GM21447 (cell line): ENCODE results near the gene VNN1.
A peak's percentile ranks its signal among the peaks of the same experiment; 100 is the strongest.
"Not testable (repeated sequence)": the region's sequence is repeated elsewhere in the genome, so short reads cannot be mapped to it uniquely, and the experiment has no call there.

Experiments used
- ATAC-seq: cut with Tn5 transposase; IDR thresholded peaks from one replicate; pipeline ENCODE4 v1.9.1; 2021; ENCODE audit not compliant: unreplicated experiment

The VNN1 gene

DNA sequence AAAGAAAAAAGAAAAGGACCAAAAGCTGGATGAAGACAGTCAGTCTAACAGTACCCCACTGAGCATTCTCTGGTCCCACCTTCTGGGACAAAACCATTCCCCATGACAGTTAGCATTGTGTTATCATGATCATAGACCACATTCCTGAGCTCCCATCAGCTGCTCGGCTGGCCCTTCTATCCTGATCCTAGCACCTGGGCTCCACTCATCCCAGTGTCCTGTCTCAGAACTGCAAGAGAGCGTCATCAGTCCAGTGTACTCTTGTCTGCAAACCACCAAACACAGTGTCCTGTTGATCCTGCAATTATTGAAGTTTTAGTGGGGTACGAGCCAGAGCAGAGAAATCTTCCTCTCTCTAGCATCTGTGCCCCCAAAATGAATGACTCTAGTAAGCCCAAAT is 38.9 kb downstream of the VNN1 start:
- no peak for ATAC-seq

DNA sequence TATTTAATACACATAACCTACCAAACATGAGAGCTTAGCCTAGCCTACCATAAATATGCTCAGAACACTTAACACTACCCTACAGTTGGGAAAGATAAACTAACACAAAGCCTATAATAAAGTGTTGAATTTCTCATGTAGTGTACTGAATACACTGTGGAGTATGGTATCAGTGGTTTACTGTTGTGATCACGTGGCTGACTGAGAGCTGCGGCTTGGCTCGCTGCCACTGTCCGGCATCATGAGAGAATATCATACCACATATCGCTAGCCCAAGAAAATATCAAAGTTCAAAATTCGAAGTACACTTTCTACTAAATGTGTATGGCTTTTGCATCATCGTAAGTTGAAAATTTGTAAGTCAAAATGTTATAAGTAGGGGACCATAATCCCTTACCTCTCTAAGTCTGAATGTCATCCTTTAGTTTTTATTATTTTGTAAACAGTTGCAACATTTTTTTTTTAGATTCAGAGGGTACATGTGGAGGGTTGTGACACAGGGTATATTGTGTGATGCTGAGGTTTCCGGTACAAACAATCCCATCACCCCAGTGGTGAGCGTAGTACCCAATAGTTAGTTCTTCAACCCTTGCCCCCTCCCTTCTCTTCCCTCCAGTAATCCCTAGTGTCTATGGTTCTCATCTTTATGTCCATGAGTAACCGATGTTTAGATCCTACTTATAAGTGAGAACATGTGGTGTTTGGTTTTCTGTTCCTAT is 40.3 kb downstream of the VNN1 start:
- ATAC-seq = no peak

DNA sequence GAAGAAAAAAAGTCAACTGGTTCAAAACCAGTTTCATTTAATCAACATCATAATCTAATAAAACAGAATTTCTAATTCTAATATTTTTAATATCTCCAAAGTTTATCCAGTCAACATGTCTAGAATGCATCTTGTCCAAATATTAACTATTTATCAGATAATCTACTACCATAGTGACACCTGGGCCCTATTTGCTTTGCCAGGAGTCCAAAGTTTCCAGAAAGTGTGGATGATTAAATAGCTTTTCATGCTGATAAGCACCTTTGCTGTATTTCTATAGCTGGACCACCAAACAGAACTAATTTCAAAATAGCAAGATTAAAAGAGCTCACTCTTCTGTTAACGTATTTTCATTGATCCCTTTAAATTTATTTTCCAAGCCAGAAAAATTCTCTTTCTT is 42.6 kb downstream of the VNN1 start:
- no peak for ATAC-seq

DNA sequence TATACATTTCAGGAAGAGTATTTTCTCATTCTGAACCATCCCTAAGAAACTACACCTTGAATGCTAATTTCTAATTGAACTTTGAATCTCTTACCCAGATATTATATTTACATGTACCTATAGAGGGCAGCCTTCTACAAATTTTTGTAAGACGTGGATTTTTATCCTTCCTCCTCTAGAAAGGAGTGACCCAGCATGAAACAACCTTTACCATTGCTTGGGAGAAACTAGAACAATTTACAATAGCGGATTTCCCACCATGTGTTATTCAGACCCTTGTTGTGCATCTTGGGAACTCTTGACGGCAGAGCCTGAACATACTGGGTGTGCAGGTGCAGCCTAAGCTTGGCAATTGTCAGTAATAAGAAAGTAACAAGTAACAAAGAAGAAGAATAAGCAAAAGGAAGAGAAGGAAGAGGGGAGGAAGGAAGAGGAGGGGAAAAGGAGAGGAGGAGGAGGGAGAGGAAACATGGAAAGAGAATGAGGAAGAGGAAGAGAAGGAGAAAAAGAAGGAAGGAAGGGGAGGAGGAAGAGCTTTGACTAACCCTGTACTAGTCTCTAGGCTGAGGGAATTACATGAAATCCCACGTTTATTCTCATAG is 44.1 kb downstream of the VNN1 start:
- peak; percentile 75 for ATAC-seq

DNA sequence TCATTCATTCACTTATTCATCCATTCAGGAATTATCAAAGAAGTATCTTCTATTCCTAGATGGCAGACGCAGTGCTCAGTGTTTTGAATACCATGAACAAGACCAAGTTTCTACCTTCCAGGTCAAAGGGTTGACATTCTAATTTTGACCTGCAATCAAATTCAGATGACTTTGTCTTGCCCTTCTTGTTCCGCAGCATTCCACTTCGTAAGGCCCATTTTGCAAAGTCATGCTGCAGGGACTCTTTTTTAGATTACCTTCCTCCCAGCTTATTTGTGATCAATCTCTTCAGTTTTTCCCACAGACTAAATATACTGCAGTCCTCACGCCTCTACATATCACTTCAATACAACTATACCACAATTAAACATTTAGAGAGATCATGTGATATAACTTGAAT is 47.7 kb downstream of the VNN1 start:
- ATAC-seq = no peak

DNA sequence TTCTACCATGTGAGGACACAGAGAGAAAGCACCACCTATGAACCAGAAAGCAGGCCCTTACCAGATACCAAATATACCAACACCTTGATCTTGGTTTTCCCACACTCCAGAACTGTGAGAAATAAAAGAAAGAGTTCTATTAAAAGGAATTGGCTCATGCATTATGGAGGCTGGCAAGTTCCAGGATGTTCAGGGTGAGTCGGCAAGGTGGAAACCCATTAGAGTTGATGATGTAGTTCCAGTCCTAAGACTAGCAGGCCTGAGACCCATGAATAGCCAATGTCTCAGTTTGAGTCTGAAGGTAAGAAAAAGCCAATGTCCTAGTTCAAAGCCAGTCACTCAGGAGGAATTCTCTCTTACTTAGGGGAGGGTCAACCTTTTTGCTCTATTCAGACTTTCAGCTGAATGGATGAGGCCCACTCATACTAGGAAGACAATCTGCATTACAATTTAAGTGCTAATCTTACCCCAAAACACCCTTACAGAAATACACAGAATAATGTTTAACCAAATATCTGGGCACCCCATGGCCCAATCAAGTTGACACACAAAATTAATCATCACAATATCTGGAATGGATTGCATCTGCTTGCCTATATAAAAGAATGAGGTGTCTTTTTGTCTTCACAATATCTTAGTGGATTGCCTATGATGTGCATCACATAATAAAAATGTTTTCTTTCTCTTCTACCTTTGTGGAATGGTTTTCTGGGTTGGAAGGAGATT is 49.4 kb downstream of the VNN1 start:
- ATAC-seq = no peak

DNA sequence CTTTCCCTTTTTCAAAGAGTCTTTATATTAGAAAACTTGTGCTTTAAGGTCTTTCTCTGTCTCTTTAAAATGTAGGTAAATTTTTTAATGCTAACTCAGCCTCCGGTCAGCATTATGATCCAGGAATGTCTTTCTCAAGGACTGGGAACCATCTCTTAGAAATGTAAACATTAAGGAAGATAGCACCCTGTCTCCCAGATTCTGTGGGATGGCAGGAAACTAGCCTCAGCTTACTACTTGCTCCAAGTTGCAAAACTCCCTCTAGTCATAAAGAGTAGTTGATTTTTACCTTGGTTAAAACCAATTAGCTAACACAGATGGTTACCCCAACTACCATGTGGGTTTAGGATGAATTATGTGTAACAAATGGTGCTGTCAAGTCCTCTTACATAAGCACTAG is 50.2 kb downstream of the VNN1 start:
- ATAC-seq = no peak

DNA sequence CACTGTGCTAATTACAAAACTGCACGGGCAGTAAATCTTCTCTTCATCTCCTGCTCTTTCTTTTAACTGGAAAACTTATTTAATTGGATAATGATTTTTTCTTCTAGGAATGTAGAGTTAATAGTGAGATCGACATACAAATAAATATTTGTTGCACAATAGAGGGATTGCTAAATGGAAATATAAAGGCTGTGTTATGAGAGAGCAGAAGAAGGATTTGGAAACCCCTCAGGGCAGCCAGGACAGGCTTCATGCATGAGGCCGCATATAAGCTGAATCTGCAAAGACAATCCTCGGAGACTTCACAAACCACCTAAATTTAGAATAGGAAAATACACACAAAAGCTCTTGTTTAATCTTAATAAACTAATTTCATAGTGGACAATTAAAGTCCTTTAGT is 51.9 kb downstream of the VNN1 start:
- no peak for ATAC-seq

DNA sequence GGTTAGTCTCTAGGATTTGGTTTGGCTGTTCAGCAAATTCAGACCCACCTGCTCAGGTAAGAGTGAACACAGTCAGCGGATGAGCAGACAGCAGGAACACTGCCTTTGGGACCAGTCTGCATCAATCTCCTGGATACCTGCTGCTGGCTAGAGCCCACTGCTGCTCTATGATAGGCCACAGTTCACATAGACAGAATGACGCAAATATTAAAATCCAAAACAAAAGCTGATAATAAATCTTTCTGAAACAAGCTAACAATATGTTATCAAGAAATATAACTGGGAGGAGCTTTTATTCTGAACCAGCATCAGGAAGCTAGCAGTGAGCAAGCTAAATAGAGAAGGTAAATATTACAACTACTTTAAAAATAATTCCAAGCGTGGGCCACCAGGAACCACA is 54.8 kb downstream of the VNN1 start, which contains the start of gene TAAR1:
Gene TAAR1 (minus strand): TSS at position 101 of the 400 bp plus-strand sequence. CDS start 13,179 bp downstream, outside the sequence.
- no peak for ATAC-seq

DNA sequence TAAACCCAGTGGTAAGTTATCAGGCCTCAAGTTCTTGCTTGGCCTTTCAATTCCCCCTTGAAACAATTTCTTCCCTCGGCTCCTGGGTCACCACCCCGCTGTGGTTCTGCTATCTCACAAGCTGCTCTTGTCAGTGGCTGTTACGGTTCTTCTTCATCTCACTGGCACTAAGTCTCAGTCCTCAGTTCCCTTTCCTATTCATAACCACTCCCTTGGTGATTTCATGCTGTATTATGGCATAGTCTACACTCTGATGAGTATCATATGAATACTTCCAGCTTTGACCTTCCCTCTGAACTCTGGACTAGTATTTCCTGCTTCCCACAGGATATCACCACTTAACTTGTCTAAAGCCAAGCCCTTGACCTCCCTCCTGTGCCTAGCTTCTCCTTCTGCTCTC is 62.8 kb downstream of the VNN1 start:
- ATAC-seq = peak; percentile 48

DNA sequence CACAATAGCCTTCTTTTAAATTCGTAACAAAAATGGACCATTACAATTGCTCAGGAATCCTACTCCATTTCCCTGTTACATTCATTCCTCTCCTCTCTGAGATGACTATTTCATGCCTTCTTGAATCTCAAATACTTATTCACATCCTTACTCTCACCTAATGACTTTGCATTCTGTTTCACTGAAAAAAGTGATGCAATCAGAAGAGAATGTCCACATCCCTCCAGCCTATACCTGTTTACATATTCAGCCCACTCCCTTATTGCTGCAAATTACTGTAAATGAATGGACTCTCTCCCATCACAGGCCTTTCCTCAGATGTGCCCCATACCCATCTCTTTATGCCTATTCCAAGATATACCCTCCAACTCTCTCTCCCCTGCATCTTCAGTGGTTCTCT is 63.4 kb downstream of the VNN1 start:
- no peak for ATAC-seq

DNA sequence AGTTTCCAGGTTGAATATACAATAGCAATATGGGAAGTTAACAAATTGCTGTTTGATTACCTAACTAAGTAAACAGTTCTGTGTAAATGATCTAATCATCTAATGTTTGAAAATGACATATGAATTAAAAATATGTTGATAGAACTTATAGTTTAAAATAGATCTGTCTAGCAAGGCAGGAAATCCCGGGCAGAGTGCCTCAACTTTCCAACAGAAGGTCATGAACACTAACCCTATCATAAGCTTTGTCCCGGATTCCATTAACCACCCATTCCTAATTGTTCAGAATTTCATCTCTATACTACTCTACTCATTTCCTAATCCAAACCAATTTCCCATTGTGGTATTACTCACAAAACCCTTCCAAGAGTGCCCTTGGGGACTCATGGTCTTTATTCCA is 65.0 kb downstream of the VNN1 start:
- ATAC-seq = no peak

DNA sequence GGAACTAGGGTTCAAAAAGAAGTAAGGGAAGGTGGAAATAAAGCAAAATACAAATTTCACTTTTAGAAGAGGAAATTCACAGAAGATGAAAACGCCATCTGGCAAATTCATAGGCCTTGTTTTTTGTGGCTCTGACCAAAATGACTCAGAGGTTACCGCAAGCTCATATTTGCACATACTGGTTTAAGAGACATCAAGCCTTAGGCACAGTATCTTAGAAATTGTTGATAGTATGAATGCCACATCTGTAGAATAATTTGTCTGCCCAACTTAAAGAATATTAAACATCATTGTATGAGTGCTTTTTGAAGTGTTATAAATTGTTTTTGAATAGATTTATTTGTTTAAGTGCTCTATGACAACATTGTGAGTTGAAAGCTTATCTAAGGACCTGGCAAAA is 65.5 kb downstream of the VNN1 start:
- peak; percentile 84 for ATAC-seq

DNA sequence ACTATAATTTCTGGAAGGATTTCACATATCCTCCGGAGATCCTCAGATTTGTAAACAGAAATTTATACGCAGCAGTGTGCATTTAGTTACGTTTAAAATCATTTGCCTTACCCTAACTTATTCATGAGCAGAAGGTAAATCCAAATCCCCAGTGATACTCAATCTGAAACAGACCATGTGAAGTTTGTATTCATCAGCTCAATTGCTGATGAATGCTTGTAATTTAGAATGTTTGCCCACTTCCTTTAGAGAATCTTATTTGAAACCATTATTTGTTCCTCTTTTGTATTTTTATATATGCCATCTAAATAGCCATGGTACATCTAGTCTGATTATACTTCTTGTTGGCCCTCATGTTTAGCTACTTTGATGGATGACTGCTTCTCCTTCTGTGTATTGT is 70.3 kb downstream of the VNN1 start:
- no peak for ATAC-seq

DNA sequence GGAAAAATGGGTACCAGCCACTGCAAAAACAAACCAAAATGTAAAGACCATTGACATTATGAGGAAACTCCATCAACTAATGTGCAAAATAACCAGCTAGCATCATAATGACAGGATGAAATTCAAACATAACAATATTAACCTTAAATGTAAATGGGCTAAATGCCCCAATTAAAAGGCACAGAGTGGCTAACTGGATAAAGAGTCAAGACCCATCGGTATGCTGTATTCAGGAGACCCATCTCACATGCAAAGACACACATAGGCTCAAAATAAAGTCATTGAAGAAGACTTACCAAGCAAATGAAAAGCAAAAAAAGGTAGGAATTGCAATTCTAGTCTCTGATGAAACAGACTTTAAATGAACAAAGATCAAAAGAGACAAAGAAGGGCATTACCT is 76.7 kb downstream of the VNN1 start:
- ATAC-seq = not testable (repeated sequence)

DNA sequence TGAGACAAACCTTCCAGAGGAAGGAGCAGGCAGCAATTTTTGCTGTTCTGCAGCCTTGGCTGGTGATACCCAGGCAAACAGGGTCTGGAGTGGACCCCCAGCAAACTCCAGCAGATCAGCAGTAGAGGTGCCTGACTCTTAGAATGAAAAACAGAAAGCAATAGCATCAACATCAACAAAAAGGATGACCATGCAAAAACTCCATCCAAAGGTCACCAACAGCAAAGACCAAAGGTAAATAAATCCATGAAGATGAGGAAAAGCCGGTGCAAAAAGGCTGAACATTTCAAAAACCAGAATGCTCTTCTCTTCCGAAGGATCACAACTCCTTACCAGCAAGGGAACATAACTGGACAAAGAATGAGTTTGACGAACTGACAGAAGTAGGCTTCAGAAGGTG is 77.9 kb downstream of the VNN1 start:
- not testable (repeated sequence) for ATAC-seq

DNA sequence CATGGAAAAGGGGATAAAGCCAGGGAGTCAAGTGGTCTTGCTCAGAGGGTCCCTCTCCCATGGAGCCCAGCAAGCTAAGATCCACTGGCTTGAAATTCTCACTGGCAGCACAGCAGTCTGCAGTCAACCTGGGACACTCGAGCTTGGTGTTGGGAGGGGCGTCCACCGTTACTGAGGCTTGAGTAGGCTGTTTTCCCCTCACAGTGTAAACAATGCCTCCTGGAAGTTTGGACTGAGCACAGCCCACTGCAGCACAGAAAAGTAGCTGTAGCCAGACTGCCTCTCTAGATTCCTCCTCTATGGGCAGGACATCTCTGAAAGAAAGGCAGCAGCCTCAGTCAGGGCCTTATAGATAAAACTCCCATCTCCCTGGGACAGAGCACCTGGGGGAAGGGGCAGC is 78.6 kb downstream of the VNN1 start:
- not testable (repeated sequence) for ATAC-seq

DNA sequence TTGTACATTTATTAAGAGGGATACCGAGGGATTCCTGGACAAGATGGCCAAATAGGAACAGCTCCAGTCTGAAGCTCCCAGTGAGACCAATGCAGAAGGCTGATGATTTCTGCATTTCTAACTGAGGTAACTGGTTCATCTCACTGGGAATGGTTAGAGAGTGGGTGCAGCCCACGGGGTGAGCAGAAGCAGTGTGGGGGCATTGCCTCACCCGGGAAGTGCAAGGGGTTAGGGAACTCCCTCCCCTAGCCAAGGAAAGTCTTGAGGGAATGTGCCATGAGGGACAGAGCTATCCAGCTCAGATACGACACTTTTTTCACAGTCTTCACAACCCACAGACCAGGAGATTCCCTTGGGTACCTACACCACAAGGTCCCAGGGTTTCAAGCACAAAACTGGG is 79.1 kb downstream of the VNN1 start:
- ATAC-seq = no peak

DNA sequence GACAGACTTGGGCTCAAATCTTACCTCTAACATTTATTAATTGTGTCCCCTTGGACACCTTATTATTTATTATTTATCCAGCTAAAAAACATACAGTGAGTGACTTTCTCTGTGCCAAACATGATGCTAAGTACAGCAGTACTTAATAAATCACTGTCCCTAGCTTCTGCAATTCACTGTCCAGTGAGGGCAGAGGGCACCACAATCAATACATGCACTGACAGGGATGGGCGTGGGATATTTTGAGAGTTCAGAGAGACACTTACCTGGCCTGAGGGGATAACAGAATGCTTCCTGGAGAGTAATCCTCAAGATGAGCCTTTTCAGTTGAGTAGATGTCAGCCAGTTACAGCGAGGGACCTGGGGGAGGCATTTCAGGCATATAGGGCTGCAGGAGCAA is 80.5 kb downstream of the VNN1 start:
- no peak for ATAC-seq
